ENCODE results near the gene LRRC57.

LRRC57 gene

DNA sequence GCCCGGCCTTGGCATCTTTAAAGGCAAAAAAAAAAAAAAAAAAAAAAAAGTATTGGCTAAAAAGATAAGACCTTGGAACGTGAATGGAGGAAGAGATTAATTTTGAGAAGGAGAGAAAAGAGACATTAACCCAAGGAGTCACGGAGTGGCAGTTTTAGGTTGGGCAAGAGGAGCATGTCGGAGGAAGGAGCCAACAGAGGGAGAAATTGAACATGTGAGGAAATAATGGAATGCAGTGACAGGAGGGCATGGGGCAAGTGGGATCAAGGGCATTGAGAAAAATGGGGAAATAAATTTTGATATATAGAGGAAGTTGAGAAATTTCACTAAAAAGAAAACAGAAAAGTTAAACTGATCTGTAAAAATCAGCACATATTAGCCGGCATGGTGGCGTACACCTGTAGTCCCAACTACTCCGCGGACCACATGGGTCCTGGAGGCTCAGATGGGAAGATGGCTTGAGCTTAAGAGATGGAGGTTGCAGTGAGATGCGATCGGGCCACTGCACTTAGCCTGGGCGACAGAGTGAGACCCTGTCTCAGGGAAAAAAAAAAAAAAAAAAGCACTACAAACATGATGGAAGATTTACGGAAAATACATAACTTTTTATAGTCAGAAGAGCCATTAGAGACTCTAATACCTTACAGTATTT is 1.3 kb upstream of the LRRC57 start:
- no peak for DNase-seq

DNA sequence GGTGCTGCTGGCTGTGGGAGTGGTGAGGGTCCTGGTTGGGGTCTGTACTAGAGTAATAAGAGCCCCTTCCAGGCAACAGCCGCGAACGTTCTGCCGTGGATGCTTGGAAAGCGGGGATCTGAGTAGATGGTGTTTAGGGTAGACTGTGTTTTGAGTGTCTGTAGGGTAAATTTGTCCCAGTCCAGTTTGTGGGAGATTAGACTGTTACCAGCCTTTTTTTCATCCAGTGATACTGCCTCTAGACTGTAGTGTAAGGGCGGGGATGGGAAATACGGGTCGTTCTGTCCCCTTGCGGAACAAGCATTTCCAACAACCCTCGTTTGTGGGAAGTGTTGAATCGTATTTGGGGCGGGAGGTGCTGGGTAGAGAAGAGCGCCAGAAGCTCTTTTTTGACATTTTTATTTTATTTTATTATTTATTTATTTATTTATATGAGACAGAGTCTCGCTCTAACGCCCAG is 469 bp upstream of the LRRC57 start:
- no peak for DNase-seq

DNA sequence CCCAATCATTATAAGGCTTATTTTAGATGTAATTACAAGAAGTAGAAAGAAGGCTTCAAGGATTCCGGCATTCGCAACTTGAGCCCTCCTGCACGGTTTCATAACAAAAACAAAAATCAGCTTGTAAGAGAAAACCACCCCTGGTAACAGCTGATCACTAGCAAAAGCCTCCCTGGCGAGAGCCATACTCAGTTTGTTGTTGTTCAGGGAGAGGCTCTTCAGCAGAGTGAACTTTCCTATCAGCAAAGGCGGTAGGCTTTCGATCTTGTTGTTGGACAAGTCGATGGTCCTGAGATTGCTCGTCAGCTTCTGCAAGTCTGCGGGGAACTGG is 710 bp downstream of the LRRC57 start:
- DNase-seq = no peak

- no peak for DNase-seq
Measured at GRCh38 chr15:42544853-42545629, 3.6 kb downstream of the LRRC57 start.

DNA sequence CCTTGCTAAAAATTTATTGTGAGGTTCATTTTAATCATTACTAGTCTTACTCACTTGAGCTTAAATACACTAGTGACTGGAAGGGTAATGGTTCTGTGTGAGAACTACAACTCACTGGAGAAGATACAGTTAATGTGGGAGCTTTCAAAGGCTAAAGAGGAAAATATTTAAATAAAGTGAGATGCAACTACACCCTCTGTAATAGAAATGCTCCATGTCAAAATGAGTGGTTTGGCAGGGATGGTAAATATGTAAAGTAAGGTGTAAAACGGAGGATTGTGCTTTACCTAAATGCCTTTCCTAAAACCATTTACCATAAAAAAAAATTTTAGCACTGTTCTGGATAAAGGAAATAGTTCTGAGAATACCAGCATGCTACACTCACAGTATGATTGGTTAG is 15.3 kb downstream of the LRRC57 start:
- DNase-seq = no peak

- no peak for DNase-seq
Measured at GRCh38 chr15:42528970-42529369, 19.6 kb downstream of the LRRC57 start.

DNA sequence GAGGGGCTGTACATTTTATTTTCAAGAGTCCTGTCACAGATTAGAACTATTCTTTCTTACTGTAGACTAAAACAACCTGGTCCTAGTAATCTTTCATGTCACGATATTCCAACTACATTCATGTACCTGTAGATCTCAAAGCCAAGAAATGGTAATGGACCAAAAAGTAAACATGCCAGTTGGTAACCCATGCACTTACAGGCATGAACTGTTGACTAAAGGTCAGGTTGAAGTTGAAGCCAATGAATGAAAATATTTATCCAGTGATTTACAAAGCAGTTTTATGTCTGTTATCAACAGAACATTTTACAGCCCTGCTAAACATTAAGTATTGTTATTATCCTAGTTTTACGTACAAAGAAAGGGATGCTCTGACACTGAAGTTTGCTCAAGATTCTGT is 25.3 kb downstream of the LRRC57 start:
- no peak for DNase-seq

GRCh38 chr15:42511007-42511391 is 37.6 kb downstream of the LRRC57 start:
- no peak for DNase-seq

- DNase-seq = no peak
Measured at GRCh38 chr15:42510258-42511006, 38.2 kb downstream of the LRRC57 start.

GRCh38 chr15:42508263-42508690 is 40.3 kb downstream of the LRRC57 start:
- no peak for DNase-seq

GRCh38 chr15:42507514-42507913 is 41.1 kb downstream of the LRRC57 start:
- no peak for DNase-seq

DNA sequence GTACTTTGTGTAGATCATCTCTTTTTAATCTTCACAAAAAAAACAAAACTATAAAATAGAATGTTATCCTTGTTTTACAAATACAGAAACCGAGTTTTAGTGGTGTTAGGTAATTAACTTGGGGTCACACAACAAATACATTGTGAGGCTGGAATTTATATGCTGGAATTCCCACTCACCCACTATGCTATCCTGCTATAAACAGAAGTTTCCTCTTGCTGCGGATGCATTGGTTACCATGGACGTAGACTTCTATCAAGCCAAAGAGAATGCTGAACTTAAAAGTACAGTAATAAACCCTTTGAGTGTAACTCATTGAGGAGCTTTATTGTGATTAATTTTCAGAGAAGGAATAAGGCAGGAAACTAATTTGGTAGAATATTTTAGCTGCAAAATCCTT is 44.0 kb downstream of the LRRC57 start:
- DNase-seq = no peak

DNA sequence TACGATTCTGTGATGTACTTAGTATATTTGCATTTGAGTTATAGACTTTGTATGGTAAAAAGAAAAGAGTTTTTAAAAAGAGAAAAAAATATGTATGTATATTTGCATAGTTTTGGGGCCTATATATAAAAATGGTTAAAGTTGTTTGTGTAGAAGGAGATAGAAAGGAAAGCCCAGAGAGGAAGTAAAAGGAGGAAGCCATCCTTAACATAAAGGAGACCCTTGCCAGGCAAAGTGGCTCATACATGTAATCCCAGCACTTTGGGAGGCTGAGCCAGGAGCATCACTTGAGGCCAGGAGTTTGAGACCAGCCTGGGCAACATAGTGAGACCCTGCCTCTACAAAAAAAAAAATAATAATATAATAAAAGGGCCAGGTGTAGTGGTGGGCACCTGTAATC is 44.8 kb downstream of the LRRC57 start:
- DNase-seq = no peak

- DNase-seq = no peak
Measured at GRCh38 chr15:42502477-42502876, 46.1 kb downstream of the LRRC57 start.

DNA sequence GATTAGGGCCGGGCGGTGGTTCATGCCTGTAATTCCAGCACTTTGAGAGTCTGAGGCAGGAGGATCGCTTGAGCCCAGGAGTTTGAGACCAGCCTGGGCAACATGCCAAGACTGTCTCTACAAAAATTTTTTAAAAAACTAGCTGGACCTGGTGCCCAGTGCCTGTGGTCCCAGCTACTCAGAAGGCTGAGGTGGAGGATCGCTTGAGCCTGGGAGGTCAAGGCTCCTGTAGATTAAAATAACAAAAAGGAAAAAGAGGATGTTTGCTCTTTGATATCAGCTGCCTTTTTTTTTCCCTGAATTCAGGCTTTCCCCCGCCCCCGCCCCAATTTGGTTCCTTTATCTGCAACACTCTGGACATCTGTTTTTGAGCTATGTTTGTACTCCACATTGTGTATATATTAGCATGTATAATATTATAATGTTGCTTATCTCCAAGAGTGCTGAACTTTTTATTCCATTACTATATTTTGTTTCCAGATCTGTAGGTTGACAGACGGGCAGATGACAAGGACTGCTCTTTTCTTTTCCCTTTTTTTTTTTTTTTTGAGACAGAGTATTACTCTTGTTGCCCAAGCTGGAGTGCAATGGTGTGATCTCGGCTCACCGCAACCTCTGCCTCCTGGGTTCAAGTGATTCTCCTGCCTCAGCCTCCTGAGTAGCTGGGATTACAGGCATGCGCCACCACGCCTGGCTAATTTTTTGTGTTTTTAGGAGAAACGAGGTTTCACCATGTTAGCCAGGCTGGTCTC is 48.6 kb downstream of the LRRC57 start:
- peak in 1 of 2 experiments; percentile 9 for DNase-seq

- DNase-seq = no peak
Measured at GRCh38 chr15:42498212-42499068, 50.2 kb downstream of the LRRC57 start.

DNA sequence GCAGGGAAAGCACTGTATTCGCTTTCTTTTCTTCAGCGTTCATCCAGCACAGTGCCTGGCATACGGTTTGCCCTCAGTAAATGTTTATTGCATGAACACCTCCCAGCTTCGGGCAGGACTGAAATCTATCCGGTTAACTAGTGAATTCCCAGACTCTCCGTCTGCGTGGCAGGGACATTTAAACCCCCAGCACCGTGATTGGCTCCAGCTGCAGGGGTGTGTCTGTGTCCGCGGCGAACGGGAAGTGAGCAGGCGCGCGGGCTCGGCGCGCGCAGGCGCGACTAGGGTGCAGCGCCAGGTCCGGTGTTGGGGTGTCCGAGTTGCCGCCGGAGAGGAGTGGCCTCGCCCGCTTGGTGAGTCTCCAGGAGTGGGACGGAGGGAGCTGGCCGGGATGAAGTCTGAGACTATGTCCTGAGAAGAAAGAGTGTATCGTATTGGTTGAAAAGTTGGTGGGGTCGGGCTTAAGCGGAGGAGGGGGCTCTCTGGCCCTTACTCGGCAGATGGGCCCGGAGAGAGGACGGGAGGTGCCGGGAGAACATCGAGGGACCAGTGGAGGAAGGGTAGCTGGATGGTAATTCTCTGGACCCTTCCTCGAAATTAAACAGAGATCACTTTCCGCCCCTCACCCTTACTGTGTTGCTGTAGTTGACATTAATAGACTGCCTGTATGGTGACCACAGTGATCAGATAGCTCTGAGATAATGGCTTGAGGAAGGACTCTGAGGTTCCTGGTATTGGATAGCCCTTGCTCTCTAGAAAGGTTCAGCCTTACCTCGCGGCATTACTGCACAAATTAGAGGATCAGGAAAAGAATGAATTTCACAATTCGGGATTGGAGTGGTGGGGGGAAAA is 53.0 kb downstream of the LRRC57 start, which contains the start of gene SNAP23:
SNAP23 (plus strand) TSS at position 274 of the 852 bp plus-strand sequence. CDS start 16,213 bp downstream, outside the sequence.
- peak; percentile 20 to 80 for DNase-seq

DNA sequence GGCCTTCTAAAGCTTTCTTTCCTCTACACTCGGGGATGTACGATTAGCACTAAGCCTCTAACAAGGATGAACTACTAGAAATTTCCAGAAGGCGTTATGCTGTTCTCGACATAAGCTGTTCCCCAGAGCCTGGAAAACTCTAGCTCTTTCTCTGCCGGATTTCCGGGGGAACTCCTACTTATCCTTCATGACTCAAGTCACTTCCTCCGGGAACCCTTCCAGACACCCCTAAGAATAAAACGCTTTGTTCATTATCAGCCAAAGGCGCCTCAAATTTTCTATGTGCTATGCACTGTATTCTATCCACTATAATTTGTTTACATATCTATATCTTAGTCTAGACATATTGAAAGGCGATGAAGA is 53.6 kb downstream of the LRRC57 start:
- DNase-seq = no peak

- no peak for DNase-seq
Measured at GRCh38 chr15:42493679-42494078, 54.9 kb downstream of the LRRC57 start.

DNA sequence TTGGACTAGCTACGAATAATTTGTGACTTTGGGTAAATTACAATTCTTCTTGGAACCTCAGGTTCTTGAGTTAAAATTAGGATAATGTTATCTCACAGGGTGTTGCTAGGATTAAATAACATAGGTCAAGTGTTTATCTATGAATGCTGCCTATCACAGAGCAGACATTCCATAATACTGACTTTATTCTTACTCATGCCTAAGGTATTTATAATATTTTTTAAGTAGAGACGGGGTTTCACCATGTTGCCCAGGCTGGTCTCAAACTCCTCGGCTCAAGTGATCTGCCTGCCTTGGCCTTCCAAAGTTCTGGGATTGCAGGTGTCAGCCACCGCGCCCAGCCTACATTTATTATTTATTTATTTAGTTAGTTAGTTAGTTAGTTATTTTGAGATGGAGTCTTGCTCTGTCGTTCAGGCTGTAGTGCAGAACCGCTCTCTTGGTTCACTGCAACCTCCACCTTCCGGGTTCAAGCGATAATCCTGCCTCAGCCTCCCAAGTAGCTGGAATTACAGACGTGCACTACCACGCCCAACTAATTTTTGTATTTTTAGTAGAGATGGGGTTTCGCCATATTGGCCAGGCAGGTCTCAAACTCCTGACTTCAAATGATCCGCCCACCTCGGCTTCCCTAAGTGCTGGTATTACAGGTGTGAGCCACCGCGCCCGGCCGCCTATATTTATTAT is 56.9 kb downstream of the LRRC57 start:
- DNase-seq = no peak
